Type B pancreatic cell (in vitro differentiated cells): Measurements from ENCODE around the gene JUND. TPM values are rescaled to one million over a fixed set of nuclear protein-coding genes. Genes with fewer than 3 reads are reported as not detected.
A peak's percentile ranks its signal among the peaks of the same experiment; 100 is the strongest.

ENCODE experiments used
- DNase-seq: peaks from one replicate; pipeline ENCODE4 v3.0.0; 2021; ENCODE audit warnings: mixed read lengths; ENCODE audit not compliant: unreplicated experiment; ENCODE audit errors: extremely low spot score
- H3K27ac Mint-ChIP-seq: 2 replicates; pipeline ENCODE4 v1.8.0; 2021; ENCODE audit warnings: mild to moderate bottlenecking, mixed read lengths
- H3K27me3 Mint-ChIP-seq: 2 replicates; pipeline ENCODE4 v1.8.0; 2021; ENCODE audit warnings: mixed read lengths
- H3K36me3 Mint-ChIP-seq: 2 replicates; pipeline ENCODE4 v1.8.0; 2021; ENCODE audit warnings: mixed read lengths
- H3K4me1 Mint-ChIP-seq: one replicate; pipeline ENCODE4 v1.8.0; 2021; ENCODE audit warnings: mixed read lengths; ENCODE audit not compliant: unreplicated experiment
- H3K4me3 Mint-ChIP-seq: 2 replicates; pipeline ENCODE4 v1.8.0; 2021; ENCODE audit warnings: mild to moderate bottlenecking, mixed read lengths
- H3K9me3 Mint-ChIP-seq: 2 replicates; pipeline ENCODE4 v1.8.0; 2021; ENCODE audit warnings: mixed read lengths
- CTCF ChIP-seq: fragments of 200-600 bp; sonication (generic); conservative IDR thresholded peaks from 2 replicates; pipeline ENCODE4 v1.5.0; 2021; ENCODE audit warnings: antibody characterized with exemption, mild to moderate bottlenecking
- total RNA-seq: library from RNA; stranded (reverse); gene quantifications from 2 replicates; pipeline ENCODE4 v1.2.1, GENCODE V29; 2021; ENCODE audit warnings: low replicate concordance

Gene JUND
- total RNA-seq, 1 donor from 2014 or later: 126 TPM

- no peaks in the 10 kb centered on the region for H3K9me3 Mint-ChIP-seq
Observed at GRCh38 chr19:18273561-18274218, 7.7 kb downstream of the JUND start.

GRCh38 chr19:18271433-18271841, 10.0 kb downstream of the JUND start:
- Mint-ChIP-seq H3K27ac (peak overlapping the region; percentile 82), H3K9me3 (no peaks in the 10 kb centered on the region), H3K4me1 (no peaks in the 10 kb centered on the region), H3K4me3 (no peak overlapping the region), H3K27me3 (no peaks in the 10 kb centered on the region), H3K36me3 (peaks cover 5% of the 10 kb centered on the region)
- no peak for DNase-seq
- no peak for TF ChIP-seq CTCF

More at GRCh38 chr19:18273561-18274218, 7.7 kb downstream of the JUND start:
- no peak for DNase-seq
- Mint-ChIP-seq H3K4me3 (no peak overlapping the region), H3K27me3 (no peaks in the 10 kb centered on the region), H3K4me1 (no peaks in the 10 kb centered on the region), H3K27ac (peak overlapping the region; percentile 13), H3K36me3 (no peaks in the 10 kb centered on the region)
- TF ChIP-seq CTCF: no peak

GRCh38 chr19:18270326-18270725, 11.1 kb downstream of the JUND start:
- no peak overlapping the region for H3K27ac Mint-ChIP-seq
- no peak for DNase-seq
- peaks cover 11% of the 10 kb centered on the region for H3K36me3 Mint-ChIP-seq
- no peak overlapping the region for H3K4me3 Mint-ChIP-seq
- TF ChIP-seq CTCF: no peak
- no peaks in the 10 kb centered on the region for H3K4me1 Mint-ChIP-seq
- no peaks in the 10 kb centered on the region for H3K27me3 Mint-ChIP-seq
- no peaks in the 10 kb centered on the region for H3K9me3 Mint-ChIP-seq

- H3K4me1 Mint-ChIP-seq: no peaks in the 10 kb centered on the region
- H3K27ac Mint-ChIP-seq: no peak overlapping the region
- DNase-seq: no peak
- H3K27me3 Mint-ChIP-seq: no peaks in the 10 kb centered on the region
- no peaks in the 10 kb centered on the region for H3K9me3 Mint-ChIP-seq
- H3K36me3 Mint-ChIP-seq: peaks cover 11% of the 10 kb centered on the region
- no peak overlapping the region for H3K4me3 Mint-ChIP-seq
- no peak for TF ChIP-seq CTCF
Observed at GRCh38 chr19:18269070-18269723, 12.2 kb downstream of the JUND start.

- H3K36me3 Mint-ChIP-seq: peaks cover 11% of the 10 kb centered on the region
- no peak for TF ChIP-seq CTCF
- no peaks in the 10 kb centered on the region for H3K4me1 Mint-ChIP-seq
- H3K4me3 Mint-ChIP-seq: no peak overlapping the region
- no peak for DNase-seq
- H3K27ac Mint-ChIP-seq: no peak overlapping the region
- no peaks in the 10 kb centered on the region for H3K9me3 Mint-ChIP-seq
- H3K27me3 Mint-ChIP-seq: no peaks in the 10 kb centered on the region
Observed at GRCh38 chr19:18266771-18267686, 14.4 kb downstream of the JUND start.
